Glutamatergic neuron (in vitro differentiated cells): Measurements from ENCODE around the gene C14orf180. TPM values are rescaled to one million over a fixed set of nuclear protein-coding genes. Genes with fewer than 3 reads are reported as not detected.

Experiments used
- DNase-seq: peaks from one replicate; pipeline ENCODE4 v3.0.0; 2022
- H3K27ac Mint-ChIP-seq: one replicate; pipeline ENCODE4 v1.8.0; 2020; ENCODE audit warnings: mild to moderate bottlenecking, mixed read lengths, inconsistent platforms; ENCODE audit not compliant: unreplicated experiment
- H3K27me3 Mint-ChIP-seq: one replicate; pipeline ENCODE4 v1.8.0; 2020; ENCODE audit warnings: mild to moderate bottlenecking, moderate library complexity, mixed read lengths, inconsistent platforms; ENCODE audit not compliant: unreplicated experiment
- H3K36me3 Mint-ChIP-seq: one replicate; pipeline ENCODE4 v1.8.0; 2020; ENCODE audit warnings: mild to moderate bottlenecking, mixed read lengths, inconsistent platforms; ENCODE audit not compliant: unreplicated experiment
- H3K4me1 Mint-ChIP-seq: one replicate; pipeline ENCODE4 v1.8.0; 2020; ENCODE audit warnings: mild to moderate bottlenecking, low read depth, mixed read lengths, inconsistent platforms; ENCODE audit not compliant: unreplicated experiment
- H3K4me3 Mint-ChIP-seq: one replicate; pipeline ENCODE4 v1.8.0; 2020; ENCODE audit warnings: mild to moderate bottlenecking, mixed read lengths, inconsistent platforms; ENCODE audit not compliant: unreplicated experiment
- H3K9me3 Mint-ChIP-seq: one replicate; pipeline ENCODE4 v1.8.0; 2020; ENCODE audit warnings: mild to moderate bottlenecking, moderate library complexity, mixed read lengths, inconsistent platforms; ENCODE audit not compliant: unreplicated experiment
- CTCF ChIP-seq: fragments of 200-600 bp; sonication (generic); IDR thresholded peaks from one replicate; pipeline ENCODE4 v1.5.0; 2021; ENCODE audit not compliant: partially characterized antibody, unreplicated experiment
- total RNA-seq: library from RNA; stranded (reverse); fragmentation: NEBNext Ultra II Directional; extraction: Animal tissue kit (Norgen Biotek cat#: 25700); gene quantifications from one replicate; pipeline ENCODE4 v1.2.1, GENCODE V29; 2021; ENCODE audit not compliant: unreplicated experiment

Gene C14orf180
- total RNA-seq, 1 donor from 2014 or later = not detected

GRCh38 chr14:104559028-104559803 lies 20.3 kb upstream of the C14orf180 start:
- H3K27ac Mint-ChIP-seq = no peak overlapping the region
- H3K36me3 Mint-ChIP-seq = no peaks in the 10 kb centered on the region
- H3K4me3 Mint-ChIP-seq = no peak overlapping the region
- peaks cover 6% of the 10 kb centered on the region for H3K27me3 Mint-ChIP-seq
- H3K9me3 Mint-ChIP-seq = peaks cover 10% of the 10 kb centered on the region
- peaks cover under 1% of the 10 kb centered on the region for H3K4me1 Mint-ChIP-seq
- TF ChIP-seq CTCF = no peak
- DNase-seq = no peak

GRCh38 chr14:104559804-104560585 lies 19.6 kb upstream of the C14orf180 start:
- Mint-ChIP-seq H3K9me3 (peaks cover 9% of the 10 kb centered on the region), H3K4me1 (peaks cover 1% of the 10 kb centered on the region), H3K4me3 (no peak overlapping the region), H3K36me3 (no peaks in the 10 kb centered on the region), H3K27me3 (peaks cover 6% of the 10 kb centered on the region), H3K27ac (no peak overlapping the region)
- no peak for DNase-seq
- TF ChIP-seq CTCF = no peak

GRCh38 chr14:104560586-104560945 lies 19.0 kb upstream of the C14orf180 start:
- no peak for DNase-seq
- H3K9me3 Mint-ChIP-seq = peaks cover 5% of the 10 kb centered on the region
- TF ChIP-seq CTCF = no peak
- no peak overlapping the region for H3K4me3 Mint-ChIP-seq
- peaks cover 1% of the 10 kb centered on the region for H3K4me1 Mint-ChIP-seq
- peaks cover 6% of the 10 kb centered on the region for H3K27me3 Mint-ChIP-seq
- no peaks in the 10 kb centered on the region for H3K36me3 Mint-ChIP-seq
- no peak overlapping the region for H3K27ac Mint-ChIP-seq

- TF ChIP-seq CTCF = no peak
- Mint-ChIP-seq H3K36me3 (no peaks in the 10 kb centered on the region), H3K27me3 (peaks cover 6% of the 10 kb centered on the region), H3K27ac (no peak overlapping the region), H3K4me1 (peaks cover 1% of the 10 kb centered on the region), H3K4me3 (no peak overlapping the region), H3K9me3 (peaks cover 5% of the 10 kb centered on the region)
- DNase-seq = no peak
These were observed 18.4 kb upstream of the C14orf180 start for GRCh38 chr14:104561124-104561557.
